ENCODE measurements around the gene GSTA3. TPM values are rescaled to one million over a fixed set of nuclear protein-coding genes. Genes with fewer than 3 reads are reported as not detected.
"Not testable (repeated sequence)": the region's sequence is repeated elsewhere in the genome, so short reads cannot be mapped to it uniquely, and the experiment has no call there.

GSTA3 gene
- total and polyA plus RNA-seq, 2 experiments from 2014 or later = not detected

- TF ChIP-seq CREB1 (CRISPR knock-in tag; IDR thresholded peaks at IDR 0.05; ENCODE audit: low read depth) = no peak
- no peak for TF ChIP-seq ZNF114 (CRISPR knock-in tag; IDR thresholded peaks at IDR 0.05)
- TF ChIP-seq REST (IDR thresholded peaks at IDR 0.05; ENCODE audit: unreplicated experiment) = no peak
- TF ChIP-seq ZNF331 (CRISPR knock-in tag; IDR thresholded peaks at IDR 0.05; ENCODE audit: low read depth) = no peak
- no peak for TF ChIP-seq EZH2 (IDR thresholded peaks at IDR 0.05; ENCODE audit: low read depth, unreplicated experiment)
- TF ChIP-seq ETS1 (IDR thresholded peaks at IDR 0.05) = no peak
- TF ChIP-seq POLR2AphosphoS5 (IDR thresholded peaks at IDR 0.05; ENCODE audit: low read depth) = no peak
- no peak for TF ChIP-seq ZNF462 (CRISPR knock-in tag; IDR thresholded peaks at IDR 0.05)
- TF ChIP-seq EZH2phosphoT487 (IDR thresholded peaks at IDR 0.05; ENCODE audit: unreplicated experiment) = no peak
- no peak for TF ChIP-seq JUNB (IDR thresholded peaks at IDR 0.05; ENCODE audit: unreplicated experiment)
- no peak for TF ChIP-seq NANOG (IDR thresholded peaks at IDR 0.05; ENCODE audit: borderline replicate concordance)
- no peaks in the 10 kb centered on the region for H3K79me2 ChIP-seq (replicated peaks; ENCODE audit: insufficient read depth)
- no peaks in the 10 kb centered on the region for H3F3A ChIP-seq (replicated peaks; ENCODE audit: low read depth)
- no peak overlapping the region for H3K4me2 ChIP-seq
- Mint-ChIP-seq H3K27me3 (ENCODE audit: insufficient read depth, low read depth, poor library complexity) (peaks cover 2% of the 10 kb centered on the region), H3K36me3 (ENCODE audit: low read depth) (no peaks in the 10 kb centered on the region; the same call in 2 of the 3 replicates), H3K9me3 (no peaks in the 10 kb centered on the region; the same call in 2 of the 3 replicates), H3K4me3 (no peak overlapping the region), H3K27ac (no peak overlapping the region), H3K4me1 (peaks cover 20% of the 10 kb centered on the region)
- peaks cover 19% of the 10 kb centered on the region for H3K4me1 ChIP-seq (ENCODE audit: insufficient read depth)
- H3K27me3 ChIP-seq (ENCODE audit: insufficient read depth) = no peaks in the 10 kb centered on the region
- H4K20me1 ChIP-seq (replicated peaks; ENCODE audit: insufficient read depth) = no peaks in the 10 kb centered on the region
- DNase-seq (ENCODE audit: low spot score) (no peak), ATAC-seq (no peak)
- no peak overlapping the region for H3K27ac ChIP-seq (ENCODE audit: low read depth)
- H3K9me2 ChIP-seq (ENCODE audit: insufficient read depth) = no peaks in the 10 kb centered on the region
- H3K36me3 ChIP-seq (ENCODE audit: insufficient read depth) = no peaks in the 10 kb centered on the region
- no peak overlapping the region for H3K4me3 ChIP-seq
- 0 out of 2 replicates have a peak overlapping the region, but pooled peaks have one; percentile 28 for H2AFZ ChIP-seq
These were observed 12.2 kb upstream of the GSTA3 start for GRCh38 chr6:52921743-52922142.

- not testable (repeated sequence) for H3K27me3 ChIP-seq (ENCODE audit: insufficient read depth); H3K4me2 ChIP-seq; H3K4me3 Mint-ChIP-seq; H3K4me3 ChIP-seq; H2AFZ ChIP-seq; ATAC-seq; DNase-seq (ENCODE audit: low spot score); H3K27ac ChIP-seq (ENCODE audit: low read depth); H3K36me3 ChIP-seq (ENCODE audit: insufficient read depth); H4K20me1 ChIP-seq (replicated peaks; ENCODE audit: insufficient read depth); H3K79me2 ChIP-seq (replicated peaks; ENCODE audit: insufficient read depth); H3K27ac Mint-ChIP-seq; H3K27me3 Mint-ChIP-seq (ENCODE audit: insufficient read depth, low read depth, poor library complexity); H3K9me3 Mint-ChIP-seq; H3K9me2 ChIP-seq (ENCODE audit: insufficient read depth); H3F3A ChIP-seq (replicated peaks; ENCODE audit: low read depth); H3K36me3 Mint-ChIP-seq (ENCODE audit: low read depth)
- peaks cover 20% of the 10 kb centered on the region for H3K4me1 Mint-ChIP-seq
- H3K4me1 ChIP-seq (ENCODE audit: insufficient read depth) = peaks cover 19% of the 10 kb centered on the region
These were observed 10.0 kb upstream of the GSTA3 start for GRCh38 chr6:52919511-52919910.

Data from GM23338 (cell line).